NCI-H2081 treated with DMSO at 0.1 percent for 48 hours (cell line): ENCODE data around the gene SAT1.
A peak's percentile ranks its signal among the peaks of the same experiment; 100 is the strongest.
"Not testable (repeated sequence)": the region's sequence is repeated elsewhere in the genome, so short reads cannot be mapped to it uniquely, and the experiment has no call there.

Experiments used
- DNase-seq: peaks from one replicate; lab custom pipeline; 2025; lab: John Stamatoyannopoulos, UW

The SAT1 gene

GRCh38 chrX:23782863-23783588, at the start of gene SAT1:
Gene SAT1 (plus strand): TSS chrX:23783173. CDS start chrX:23783352, 179 bp downstream.
- DNase-seq = peak; percentile 75

GRCh38 chrX:23736030-23736429, 46.9 kb upstream of the SAT1 start:
- no peak for DNase-seq

- no peak for DNase-seq
Measured at GRCh38 chrX:23737413-23737812, 45.6 kb upstream of the SAT1 start.

- DNase-seq = no peak
Measured at GRCh38 chrX:23742174-23742696, 40.7 kb upstream of the SAT1 start.

GRCh38 chrX:23742697-23743622, 40.0 kb upstream of the SAT1 start, which contains the start of gene ACOT9:
Gene ACOT9 (minus strand): TSS chrX:23743276. CDS start chrX:23743144, 132 bp downstream.
- no peak for DNase-seq

- DNase-seq = not testable (repeated sequence)
Measured at GRCh38 chrX:23743623-23743971, 39.4 kb upstream of the SAT1 start.

- no peak for DNase-seq
Measured at GRCh38 chrX:23745786-23746185, 37.2 kb upstream of the SAT1 start.

- DNase-seq = no peak
Measured at GRCh38 chrX:23749129-23749528, 33.8 kb upstream of the SAT1 start.

- no peak for DNase-seq
Measured at GRCh38 chrX:23749576-23749975, 33.4 kb upstream of the SAT1 start.

GRCh38 chrX:23752740-23753415, 30.1 kb upstream of the SAT1 start:
- no peak for DNase-seq

GRCh38 chrX:23754664-23755063, 28.3 kb upstream of the SAT1 start:
- no peak for DNase-seq

GRCh38 chrX:23756165-23756564, 26.8 kb upstream of the SAT1 start:
- DNase-seq = no peak

GRCh38 chrX:23759821-23760220, 23.2 kb upstream of the SAT1 start:
- DNase-seq = no peak

GRCh38 chrX:23764188-23764984, 18.6 kb upstream of the SAT1 start:
- DNase-seq = no peak

GRCh38 chrX:23765449-23765848, 17.5 kb upstream of the SAT1 start:
- no peak for DNase-seq

GRCh38 chrX:23765868-23766267, 17.1 kb upstream of the SAT1 start:
- no peak for DNase-seq

GRCh38 chrX:23766650-23767551, 16.1 kb upstream of the SAT1 start:
- no peak for DNase-seq

- no peak for DNase-seq
Measured at GRCh38 chrX:23770142-23770541, 12.8 kb upstream of the SAT1 start.

GRCh38 chrX:23771086-23771485, 11.9 kb upstream of the SAT1 start:
- DNase-seq = not testable (repeated sequence)

GRCh38 chrX:23773601-23774175, 9.3 kb upstream of the SAT1 start:
- no peak for DNase-seq
